HepG2 (cell line): Measurements from ENCODE around the gene ATP6V0E1. TPM values are rescaled to one million over a fixed set of nuclear protein-coding genes. Genes with fewer than 3 reads are reported as not detected.

ENCODE experiments used
- ATRX ChIP-seq: sonication (generic); formaldehyde crosslinking; IDR thresholded peaks from 2 replicates; pipeline ENCODE4 v1.4.0; 2020; ENCODE audit warnings: missing genetic modification reagents, borderline replicate concordance
- BCL6 ChIP-seq: IDR thresholded peaks from 2 replicates; pipeline ENCODE4 v1.6.1; 2016; ENCODE audit warnings: missing genetic modification reagents, missing compliant biosample characterization
- CHCHD3 ChIP-seq: sonication (generic); formaldehyde crosslinking; IDR thresholded peaks from 2 replicates; pipeline ENCODE4 v1.8.0; 2022; ENCODE audit warnings: mild to moderate bottlenecking, missing genetic modification reagents, moderate library complexity
- CHD2 ChIP-seq: IDR thresholded peaks from 2 replicates; pipeline ENCODE4 v1.6.1; 2011; ENCODE audit warnings: low read depth, low read length, improper control_type of control experiment
- DRAP1 ChIP-seq: IDR thresholded peaks from 2 replicates; pipeline ENCODE4 v1.6.1; 2016; ENCODE audit warnings: missing genetic modification reagents, missing compliant biosample characterization
- E2F1 ChIP-seq: sonication (generic); formaldehyde crosslinking; IDR thresholded peaks from 2 replicates; pipeline ENCODE4 v1.5.0; 2020; ENCODE audit warnings: missing genetic modification reagents
- FOSL1 ChIP-seq: sonication (generic); formaldehyde crosslinking; IDR thresholded peaks from 2 replicates; pipeline ENCODE4 v1.9.0; 2021; ENCODE audit warnings: missing genetic modification reagents, borderline replicate concordance
- FOXK2 ChIP-seq: fragments of 450-650 bp; IDR thresholded peaks from 2 replicates; pipeline ENCODE4 v1.6.1; 2016
- KLF16 ChIP-seq, 2 experiments: sonication (generic) in 1 of 2; formaldehyde crosslinking in 1 of 2; IDR thresholded peaks; 2 replicates each; pipeline versions ENCODE4 v1.6.1 to v1.8.0; 2016 to 2023; ENCODE audit warnings: missing genetic modification reagents in 2 of 2, missing compliant biosample characterization in 1 of 2
- MED13 ChIP-seq: sonication (generic); formaldehyde crosslinking; IDR thresholded peaks from 2 replicates; pipeline ENCODE4 v1.5.0; 2020; ENCODE audit warnings: missing genetic modification reagents
- MXD4 ChIP-seq: IDR thresholded peaks from 2 replicates; pipeline ENCODE4 v1.6.1; 2016; ENCODE audit warnings: mild to moderate bottlenecking, missing biosample characterization, missing genetic modification reagents
- PAWR ChIP-seq: sonication (generic); formaldehyde crosslinking; IDR thresholded peaks from 2 replicates; pipeline ENCODE4 v1.4.0; 2020; ENCODE audit warnings: missing genetic modification reagents, mild to moderate bottlenecking, borderline replicate concordance
- TFE3 ChIP-seq: IDR thresholded peaks from 2 replicates; pipeline ENCODE4 v1.6.1; 2016
- ZMYM3 ChIP-seq: sonication (generic); formaldehyde crosslinking; IDR thresholded peaks from 2 replicates; pipeline ENCODE4 v1.5.1; 2020; ENCODE audit warnings: mild to moderate bottlenecking, missing genetic modification reagents
- ZNF205 ChIP-seq: IDR thresholded peaks from 2 replicates; pipeline ENCODE4 v1.6.1; 2018; ENCODE audit warnings: missing biosample characterization, missing genetic modification reagents
- ZNF264 ChIP-seq: sonication (generic); formaldehyde crosslinking; IDR thresholded peaks from 2 replicates; pipeline ENCODE4 v1.4.0; 2020; ENCODE audit warnings: missing genetic modification reagents
- ZNF329 ChIP-seq: sonication (generic); formaldehyde crosslinking; IDR thresholded peaks from 2 replicates; pipeline ENCODE4 v1.9.0; 2021; ENCODE audit warnings: low read depth, mild to moderate bottlenecking, missing genetic modification reagents
- ZNF546 ChIP-seq: sonication (generic); formaldehyde crosslinking; conservative IDR thresholded peaks from 2 replicates; pipeline ENCODE4 v1.8.1; 2023; ENCODE audit warnings: mild to moderate bottlenecking, missing genetic modification reagents
- ZNF556 ChIP-seq: sonication (generic); formaldehyde crosslinking; IDR thresholded peaks from 2 replicates; pipeline ENCODE4 v1.4.0; 2020; ENCODE audit warnings: mild to moderate bottlenecking, missing genetic modification reagents, borderline replicate concordance
- ZNF775 ChIP-seq: sonication (generic); formaldehyde crosslinking; IDR thresholded peaks from 2 replicates; pipeline ENCODE4 v1.4.0; 2020; ENCODE audit warnings: missing genetic modification reagents, mild to moderate bottlenecking, moderate library complexity, borderline replicate concordance
- polyA plus RNA-seq, 8 experiments: library from polyadenylated mRNA; depleted of rRNA in 3 of 8; stranded (reverse) in 7 of 8; unstranded in 1 of 8; fragments of >200 nt; fragmentation: Illumina TruSeq in 4 of 8; extraction: Trizol in 4 of 8; gene quantifications; 2 replicates each; pipeline versions ENCODE4 v1.2.1 to v1.2.3, GENCODE V29; 2011 to 2016; ENCODE audit warnings: low read depth in 4 of 8, missing spikeins in 1 of 8, mixed read lengths in 1 of 8; ENCODE audit not compliant: insufficient read depth in 1 of 8
- total RNA-seq, 5 experiments: library from RNA; depleted of rRNA; stranded (reverse); fragments of >200 nt; fragmentation: Illumina TruSeq; extraction: Trizol; gene quantifications; 2 replicates each; pipeline ENCODE4 v1.2.3, GENCODE V29; 2016; ENCODE audit warnings: low read depth in 1 of 5
- TF ChIP-seq, protein P1 (sequence below): sonication (generic); formaldehyde crosslinking; IDR thresholded peaks from 2 replicates; pipeline ENCODE4 v1.4.0; 2020; ENCODE audit warnings: mild to moderate bottlenecking, missing genetic modification reagents
- TF ChIP-seq, protein P2 (sequence below): sonication (generic); formaldehyde crosslinking; IDR thresholded peaks from 2 replicates; pipeline ENCODE4 v1.4.0; 2020; ENCODE audit warnings: missing genetic modification reagents

The ATP6V0E1 gene
- total and polyA plus RNA-seq, 2 of the 13 experiments (the other 11 are each of a cell fraction or from before 2014, with no cell fraction given) = 143 to 215 TPM

- TF ChIP-seq DRAP1 (CRISPR knock-in tag) = peak; percentile 68
- TF ChIP-seq KLF16 (CRISPR knock-in tag; IDR thresholded peaks at IDR 0.05) = peak in 1 of 2 experiments; percentile 60; a peak in 1 of 4 replicates
- TF ChIP-seq, protein P1, sequence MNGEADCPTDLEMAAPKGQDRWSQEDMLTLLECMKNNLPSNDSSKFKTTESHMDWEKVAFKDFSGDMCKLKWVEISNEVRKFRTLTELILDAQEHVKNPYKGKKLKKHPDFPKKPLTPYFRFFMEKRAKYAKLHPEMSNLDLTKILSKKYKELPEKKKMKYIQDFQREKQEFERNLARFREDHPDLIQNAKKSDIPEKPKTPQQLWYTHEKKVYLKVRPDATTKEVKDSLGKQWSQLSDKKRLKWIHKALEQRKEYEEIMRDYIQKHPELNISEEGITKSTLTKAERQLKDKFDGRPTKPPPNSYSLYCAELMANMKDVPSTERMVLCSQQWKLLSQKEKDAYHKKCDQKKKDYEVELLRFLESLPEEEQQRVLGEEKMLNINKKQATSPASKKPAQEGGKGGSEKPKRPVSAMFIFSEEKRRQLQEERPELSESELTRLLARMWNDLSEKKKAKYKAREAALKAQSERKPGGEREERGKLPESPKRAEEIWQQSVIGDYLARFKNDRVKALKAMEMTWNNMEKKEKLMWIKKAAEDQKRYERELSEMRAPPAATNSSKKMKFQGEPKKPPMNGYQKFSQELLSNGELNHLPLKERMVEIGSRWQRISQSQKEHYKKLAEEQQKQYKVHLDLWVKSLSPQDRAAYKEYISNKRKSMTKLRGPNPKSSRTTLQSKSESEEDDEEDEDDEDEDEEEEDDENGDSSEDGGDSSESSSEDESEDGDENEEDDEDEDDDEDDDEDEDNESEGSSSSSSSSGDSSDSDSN = peak; percentile 57
- TF ChIP-seq E2F1 (CRISPR knock-in tag) = 0 out of 2 replicates have a peak, but pooled peaks have one; percentile 41
- TF ChIP-seq FOXK2 = peak; percentile 66
- no peak for TF ChIP-seq CHD2
- TF ChIP-seq FOSL1 (CRISPR knock-in tag) = no peak
- peak; percentile 21; the same call in 1 of the 2 replicates for TF ChIP-seq ZNF264 (CRISPR knock-in tag)
- TF ChIP-seq MED13 = peak; percentile 65; the same call in 1 of the 2 replicates
- no peak for TF ChIP-seq ZNF546
- peak; percentile 79 for TF ChIP-seq MXD4 (CRISPR knock-in tag)
- TF ChIP-seq BCL6 (CRISPR knock-in tag) = peak; percentile 55
- TF ChIP-seq CHCHD3 (CRISPR knock-in tag) = no peak
- TF ChIP-seq, protein P2, sequence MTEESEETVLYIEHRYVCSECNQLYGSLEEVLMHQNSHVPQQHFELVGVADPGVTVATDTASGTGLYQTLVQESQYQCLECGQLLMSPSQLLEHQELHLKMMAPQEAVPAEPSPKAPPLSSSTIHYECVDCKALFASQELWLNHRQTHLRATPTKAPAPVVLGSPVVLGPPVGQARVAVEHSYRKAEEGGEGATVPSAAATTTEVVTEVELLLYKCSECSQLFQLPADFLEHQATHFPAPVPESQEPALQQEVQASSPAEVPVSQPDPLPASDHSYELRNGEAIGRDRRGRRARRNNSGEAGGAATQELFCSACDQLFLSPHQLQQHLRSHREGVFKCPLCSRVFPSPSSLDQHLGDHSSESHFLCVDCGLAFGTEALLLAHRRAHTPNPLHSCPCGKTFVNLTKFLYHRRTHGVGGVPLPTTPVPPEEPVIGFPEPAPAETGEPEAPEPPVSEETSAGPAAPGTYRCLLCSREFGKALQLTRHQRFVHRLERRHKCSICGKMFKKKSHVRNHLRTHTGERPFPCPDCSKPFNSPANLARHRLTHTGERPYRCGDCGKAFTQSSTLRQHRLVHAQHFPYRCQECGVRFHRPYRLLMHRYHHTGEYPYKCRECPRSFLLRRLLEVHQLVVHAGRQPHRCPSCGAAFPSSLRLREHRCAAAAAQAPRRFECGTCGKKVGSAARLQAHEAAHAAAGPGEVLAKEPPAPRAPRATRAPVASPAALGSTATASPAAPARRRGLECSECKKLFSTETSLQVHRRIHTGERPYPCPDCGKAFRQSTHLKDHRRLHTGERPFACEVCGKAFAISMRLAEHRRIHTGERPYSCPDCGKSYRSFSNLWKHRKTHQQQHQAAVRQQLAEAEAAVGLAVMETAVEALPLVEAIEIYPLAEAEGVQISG (CRISPR knock-in tag) = peak; percentile 63
- peak; percentile 96 for TF ChIP-seq TFE3 (CRISPR knock-in tag)
- TF ChIP-seq ZNF329 = 0 out of 2 replicates have a peak, but pooled peaks have one; percentile 28
- peak; percentile 51; the same call in 1 of the 2 replicates for TF ChIP-seq ZNF556
- TF ChIP-seq ATRX (CRISPR knock-in tag) = no peak
- no peak for TF ChIP-seq ZNF775 (CRISPR knock-in tag)
- peak; percentile 99 for TF ChIP-seq ZNF205
- no peak for TF ChIP-seq PAWR (CRISPR knock-in tag)
- peak; percentile 5; the same call in 1 of the 2 replicates for TF ChIP-seq ZMYM3 (CRISPR knock-in tag)
Measured at GRCh38 chr5:172983542-172984243, at the start of gene ATP6V0E1 (continued).
